ENCODE measurements around the gene EXOC6B.

The EXOC6B gene

DNA sequence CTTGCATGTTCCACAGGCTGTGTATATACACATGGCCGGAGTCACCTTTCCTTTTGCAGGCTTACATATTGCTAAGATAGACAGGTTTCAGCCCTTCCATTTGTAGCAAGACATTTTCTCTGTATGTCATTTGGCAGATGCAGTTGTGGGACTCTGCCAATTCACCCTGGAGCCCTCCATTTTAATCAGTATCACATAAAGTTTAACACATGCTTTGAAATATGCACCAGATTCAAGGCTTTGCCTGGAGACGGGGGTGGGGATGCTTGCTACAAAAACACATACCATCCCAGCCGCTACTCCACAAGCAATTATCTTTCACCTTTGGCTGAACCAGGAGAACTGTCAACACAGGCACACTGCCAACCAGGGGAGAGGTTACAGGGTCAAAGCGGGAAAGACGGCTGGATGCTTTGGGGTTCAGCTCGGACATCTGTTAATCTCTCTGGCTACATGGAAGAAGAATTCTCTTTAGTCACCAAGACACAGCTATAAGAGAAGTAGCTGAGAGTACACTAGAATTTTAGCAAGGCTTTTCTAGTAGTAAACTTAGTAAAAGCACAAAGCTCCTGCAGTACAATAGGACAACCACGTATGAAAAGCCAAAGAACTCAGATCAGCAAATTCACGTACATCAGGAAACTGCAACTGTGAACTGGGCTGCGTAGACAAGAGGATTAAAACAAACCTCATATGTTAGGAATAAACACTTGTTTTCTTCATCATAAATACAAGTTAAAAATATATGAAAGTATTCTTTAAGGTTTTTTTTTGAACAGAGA lies 130.9 kb downstream of the EXOC6B start:
- H3K23ac ChIP-seq (ENCODE audit: low read length) = no peak overlapping the region
- no peaks in the 10 kb centered on the region for H3K36me3 ChIP-seq (ENCODE audit: control insufficient read depth, insufficient read depth, low read length)
- peak; percentile 21 for DNase-seq
- no peak overlapping the region for H4K8ac ChIP-seq (ENCODE audit: low read depth, low read length)
- H2BK5ac ChIP-seq (ENCODE audit: low read length) = no peak overlapping the region
- H3K4me1 ChIP-seq (ENCODE audit: control insufficient read depth, low read depth, low read length) = no peaks in the 10 kb centered on the region
- H2BK15ac ChIP-seq (replicated peaks; ENCODE audit: low read depth) = no peak overlapping the region
- no peak overlapping the region for H3K4me2 ChIP-seq (ENCODE audit: low read length)
- no peak overlapping the region for H2AK5ac ChIP-seq (ENCODE audit: low read length)
- H3K4ac ChIP-seq (ENCODE audit: low read depth, low read length) = no peak overlapping the region
- H3K79me1 ChIP-seq (ENCODE audit: low read length) = no peaks in the 10 kb centered on the region
- no CpG with 5 or more reads among the region's 9 CpGs for WGBS (ENCODE audit: extremely low coverage, insufficient coverage, low lambda C conversion rate)
- no peak overlapping the region for H2BK120ac ChIP-seq (ENCODE audit: low read depth, low read length)
- H3K4me3 ChIP-seq (ENCODE audit: low read length) = no peak overlapping the region
- no peaks in the 10 kb centered on the region for H3K79me2 ChIP-seq (ENCODE audit: control insufficient read depth, insufficient read depth, low read length)
- no peak overlapping the region for H3K27ac ChIP-seq (ENCODE audit: low read depth, low read length)
- no peak overlapping the region for H3K56ac ChIP-seq (ENCODE audit: low read length)
- no peak overlapping the region for H3K9ac ChIP-seq (ENCODE audit: low read length)
- H3K18ac ChIP-seq (ENCODE audit: low read length) = no peak overlapping the region
- no peaks in the 10 kb centered on the region for H3K27me3 ChIP-seq (ENCODE audit: insufficient read depth, low read length, poor library complexity)
- no peak overlapping the region for H4K5ac ChIP-seq (ENCODE audit: low read length)

DNA sequence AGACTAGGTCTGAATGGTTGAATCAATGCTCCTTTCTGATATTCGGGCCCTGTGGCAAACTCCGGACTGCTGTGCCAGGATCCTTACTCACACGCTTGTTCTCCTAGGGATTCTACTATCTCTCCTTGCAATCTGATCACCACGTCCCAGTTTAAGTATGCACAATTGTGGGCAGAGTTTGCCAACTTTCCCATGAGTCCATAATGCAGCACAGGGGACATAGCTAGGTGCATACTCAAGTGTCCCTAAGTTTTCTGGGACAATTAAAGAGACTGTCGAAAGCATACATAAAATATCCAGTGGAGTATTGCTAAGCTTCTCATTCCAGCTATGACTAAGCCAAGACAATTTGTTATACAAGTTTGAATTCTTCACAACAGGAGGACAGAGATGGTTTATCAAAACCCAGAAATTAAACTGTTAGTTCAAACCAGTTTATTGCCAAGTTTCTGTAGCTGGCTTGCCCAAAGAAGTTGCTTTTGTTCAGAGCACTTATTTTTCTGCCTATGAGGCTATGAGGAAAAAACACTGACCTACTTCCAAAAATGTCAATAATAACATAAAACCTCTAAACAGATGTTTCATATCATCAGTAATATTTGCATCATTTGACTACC lies 136.1 kb downstream of the EXOC6B start:
- Histone ChIP-seq H3K36me3 (ENCODE audit: control insufficient read depth, insufficient read depth, low read length) (no peaks in the 10 kb centered on the region), H3K9ac (ENCODE audit: low read length) (no peak overlapping the region), H2AK5ac (ENCODE audit: low read length) (no peak overlapping the region), H2BK5ac (ENCODE audit: low read length) (no peak overlapping the region), H4K8ac (ENCODE audit: low read depth, low read length) (no peak overlapping the region), H3K4ac (ENCODE audit: low read depth, low read length) (no peak overlapping the region), H2BK120ac (ENCODE audit: low read depth, low read length) (no peak overlapping the region), H3K79me1 (ENCODE audit: low read length) (no peaks in the 10 kb centered on the region), H3K18ac (ENCODE audit: low read length) (no peak overlapping the region), H3K27ac (ENCODE audit: low read depth, low read length) (no peak overlapping the region), H2BK15ac (replicated peaks; ENCODE audit: low read depth) (no peak overlapping the region), H3K23ac (ENCODE audit: low read length) (no peak overlapping the region), H3K56ac (ENCODE audit: low read length) (no peak overlapping the region), H3K79me2 (ENCODE audit: control insufficient read depth, insufficient read depth, low read length) (no peaks in the 10 kb centered on the region), H3K4me3 (ENCODE audit: low read length) (no peak overlapping the region), H3K4me1 (ENCODE audit: control insufficient read depth, low read depth, low read length) (no peaks in the 10 kb centered on the region), H4K5ac (ENCODE audit: low read length) (no peak overlapping the region), H3K4me2 (ENCODE audit: low read length) (no peak overlapping the region), H3K27me3 (ENCODE audit: insufficient read depth, low read length, poor library complexity) (no peaks in the 10 kb centered on the region)
- no CpG with 5 or more reads among the region's 5 CpGs for WGBS (ENCODE audit: extremely low coverage, insufficient coverage, low lambda C conversion rate)
- DNase-seq = no peak

DNA sequence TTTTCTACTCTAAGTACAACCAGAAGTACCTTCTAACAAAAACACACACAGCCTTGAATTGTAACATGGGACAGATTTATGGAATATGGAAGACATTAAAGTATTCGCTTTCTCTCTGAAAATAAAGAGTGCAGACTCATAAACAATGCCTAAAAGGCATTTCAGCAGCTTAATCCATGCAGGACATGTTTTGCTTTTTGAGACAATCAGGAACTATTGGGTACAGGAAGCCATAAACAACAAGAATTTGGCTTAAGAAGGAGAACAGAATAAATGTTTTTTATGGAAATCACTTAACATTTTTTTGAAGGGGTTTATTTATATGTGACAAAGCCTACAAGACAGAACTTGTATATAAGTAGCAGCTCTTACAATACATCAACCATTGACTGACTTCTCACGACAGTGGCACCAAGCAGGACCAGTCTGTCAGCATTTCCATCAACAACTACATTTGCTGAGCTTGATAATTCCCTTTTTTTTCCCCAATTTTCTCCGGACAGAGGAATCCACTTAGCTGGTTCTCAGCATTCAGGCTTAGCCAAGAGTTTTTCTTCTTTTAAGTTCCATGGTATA lies 140.1 kb downstream of the EXOC6B start:
- Histone ChIP-seq H3K79me2 (ENCODE audit: control insufficient read depth, insufficient read depth, low read length) (no peaks in the 10 kb centered on the region), H2BK120ac (ENCODE audit: low read depth, low read length) (no peak overlapping the region), H2BK5ac (ENCODE audit: low read length) (no peak overlapping the region), H3K36me3 (ENCODE audit: control insufficient read depth, insufficient read depth, low read length) (no peaks in the 10 kb centered on the region), H3K4me1 (ENCODE audit: control insufficient read depth, low read depth, low read length) (no peaks in the 10 kb centered on the region), H3K9ac (ENCODE audit: low read length) (no peak overlapping the region), H4K8ac (ENCODE audit: low read depth, low read length) (no peak overlapping the region), H3K18ac (ENCODE audit: low read length) (no peak overlapping the region), H2BK15ac (replicated peaks; ENCODE audit: low read depth) (no peak overlapping the region), H3K79me1 (ENCODE audit: low read length) (no peaks in the 10 kb centered on the region), H3K27me3 (ENCODE audit: insufficient read depth, low read length, poor library complexity) (no peaks in the 10 kb centered on the region), H3K4me3 (ENCODE audit: low read length) (no peak overlapping the region), H3K23ac (ENCODE audit: low read length) (no peak overlapping the region), H3K4ac (ENCODE audit: low read depth, low read length) (no peak overlapping the region), H3K56ac (ENCODE audit: low read length) (no peak overlapping the region), H3K27ac (ENCODE audit: low read depth, low read length) (no peak overlapping the region), H4K5ac (ENCODE audit: low read length) (no peak overlapping the region), H2AK5ac (ENCODE audit: low read length) (no peak overlapping the region), H3K4me2 (ENCODE audit: low read length) (no peak overlapping the region)
- no peak for DNase-seq
- no CpG with 5 or more reads among the region's 3 CpGs for WGBS (ENCODE audit: extremely low coverage, insufficient coverage, low lambda C conversion rate)

DNA sequence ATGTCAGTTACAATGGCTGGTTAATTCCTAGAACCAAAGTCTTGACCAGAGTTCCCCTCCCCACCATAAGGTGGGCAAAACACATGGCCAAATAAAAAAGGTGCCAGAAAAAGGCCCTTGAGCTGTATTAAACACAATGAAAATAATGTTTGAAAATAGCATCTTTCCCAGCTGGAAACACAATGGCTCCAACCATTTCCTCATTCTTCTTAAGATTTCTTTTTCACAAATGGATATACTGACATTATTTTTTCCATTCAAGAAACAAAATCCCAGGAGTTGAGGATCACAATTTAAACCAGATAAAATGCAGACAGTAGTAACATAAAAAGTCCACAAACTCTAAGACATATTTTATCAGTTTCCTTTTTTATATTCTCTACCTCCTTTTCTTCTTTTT lies 143.8 kb downstream of the EXOC6B start:
- no peak overlapping the region for H3K4me3 ChIP-seq (ENCODE audit: low read length)
- no peaks in the 10 kb centered on the region for H3K79me1 ChIP-seq (ENCODE audit: low read length)
- no peak overlapping the region for H3K4ac ChIP-seq (ENCODE audit: low read depth, low read length)
- H2BK5ac ChIP-seq (ENCODE audit: low read length) = no peak overlapping the region
- H4K8ac ChIP-seq (ENCODE audit: low read depth, low read length) = no peak overlapping the region
- H3K4me2 ChIP-seq (ENCODE audit: low read length) = no peak overlapping the region
- H2BK15ac ChIP-seq (replicated peaks; ENCODE audit: low read depth) = no peak overlapping the region
- no peak overlapping the region for H3K18ac ChIP-seq (ENCODE audit: low read length)
- no peaks in the 10 kb centered on the region for H3K27me3 ChIP-seq (ENCODE audit: insufficient read depth, low read length, poor library complexity)
- no peak for DNase-seq
- no peak overlapping the region for H2BK120ac ChIP-seq (ENCODE audit: low read depth, low read length)
- no peaks in the 10 kb centered on the region for H3K79me2 ChIP-seq (ENCODE audit: control insufficient read depth, insufficient read depth, low read length)
- no peaks in the 10 kb centered on the region for H3K36me3 ChIP-seq (ENCODE audit: control insufficient read depth, insufficient read depth, low read length)
- H3K56ac ChIP-seq (ENCODE audit: low read length) = no peak overlapping the region
- no peak overlapping the region for H4K5ac ChIP-seq (ENCODE audit: low read length)
- no peaks in the 10 kb centered on the region for H3K4me1 ChIP-seq (ENCODE audit: control insufficient read depth, low read depth, low read length)
- no peak overlapping the region for H3K27ac ChIP-seq (ENCODE audit: low read depth, low read length)
- H3K9ac ChIP-seq (ENCODE audit: low read length) = no peak overlapping the region
- H3K23ac ChIP-seq (ENCODE audit: low read length) = no peak overlapping the region
- no peak overlapping the region for H2AK5ac ChIP-seq (ENCODE audit: low read length)

DNA sequence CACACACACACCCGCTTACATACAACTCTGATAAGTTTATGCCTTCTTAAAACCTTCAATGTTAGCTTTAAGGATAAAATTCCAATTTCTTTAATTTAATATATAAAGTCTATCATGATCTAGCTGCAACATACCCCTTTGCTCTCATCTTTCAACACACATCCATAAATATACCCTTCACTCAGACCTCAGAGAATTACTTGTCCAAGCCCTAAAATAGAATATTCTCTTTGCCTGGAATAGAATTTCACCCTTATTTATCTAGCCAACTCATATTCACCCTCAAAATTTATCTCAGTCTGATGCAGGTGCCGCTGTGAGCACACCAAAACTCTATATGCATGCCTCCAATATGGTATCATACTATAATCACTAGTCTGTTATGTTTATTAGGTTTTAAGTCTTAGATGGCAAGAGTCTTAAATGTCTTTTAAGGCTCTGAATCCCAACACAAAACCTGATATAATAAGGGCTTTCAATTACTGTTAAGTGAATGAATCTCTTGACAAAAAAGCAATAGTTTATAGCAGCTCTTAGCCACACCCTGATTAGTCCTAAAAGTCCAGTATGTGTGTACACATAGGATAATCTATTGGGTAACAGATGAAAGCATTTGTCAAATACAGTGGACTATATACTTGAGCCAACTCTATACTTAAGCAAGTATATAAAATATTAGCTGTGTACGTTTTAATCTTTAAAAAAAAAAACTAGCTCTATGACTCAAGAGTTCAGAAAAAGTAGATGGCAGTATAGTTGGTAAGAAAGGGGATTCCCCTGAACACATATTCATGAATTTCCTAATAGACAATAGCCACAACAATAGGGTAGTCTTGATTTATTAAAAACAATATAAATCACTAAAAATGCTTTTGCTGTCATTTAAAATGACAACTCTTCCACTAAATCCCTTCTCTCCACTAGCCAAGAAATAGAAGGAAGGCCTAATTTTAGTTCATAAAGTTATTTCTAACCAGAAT lies 144.5 kb downstream of the EXOC6B start:
- Histone ChIP-seq H2AK5ac (ENCODE audit: low read length) (no peak overlapping the region), H3K56ac (ENCODE audit: low read length) (no peak overlapping the region), H3K27ac (ENCODE audit: low read depth, low read length) (no peak overlapping the region), H3K18ac (ENCODE audit: low read length) (no peak overlapping the region), H3K79me1 (ENCODE audit: low read length) (no peaks in the 10 kb centered on the region), H3K4me1 (ENCODE audit: control insufficient read depth, low read depth, low read length) (no peaks in the 10 kb centered on the region), H2BK120ac (ENCODE audit: low read depth, low read length) (no peak overlapping the region), H4K5ac (ENCODE audit: low read length) (no peak overlapping the region), H2BK5ac (ENCODE audit: low read length) (no peak overlapping the region), H2BK15ac (replicated peaks; ENCODE audit: low read depth) (no peak overlapping the region), H3K9ac (ENCODE audit: low read length) (no peak overlapping the region), H3K36me3 (ENCODE audit: control insufficient read depth, insufficient read depth, low read length) (no peaks in the 10 kb centered on the region), H3K4me3 (ENCODE audit: low read length) (no peak overlapping the region), H3K4me2 (ENCODE audit: low read length) (no peak overlapping the region), H4K8ac (ENCODE audit: low read depth, low read length) (no peak overlapping the region), H3K79me2 (ENCODE audit: control insufficient read depth, insufficient read depth, low read length) (no peaks in the 10 kb centered on the region), H3K23ac (ENCODE audit: low read length) (no peak overlapping the region), H3K27me3 (ENCODE audit: insufficient read depth, low read length, poor library complexity) (no peaks in the 10 kb centered on the region), H3K4ac (ENCODE audit: low read depth, low read length) (no peak overlapping the region)
- no CpG with 5 or more reads among the region's 3 CpGs for WGBS (ENCODE audit: extremely low coverage, insufficient coverage, low lambda C conversion rate)
- no peak for DNase-seq
